Measurements from ENCODE around the gene FAAH.

Gene FAAH

GRCh38 chr1:46451948-46452930 is 58.1 kb downstream of the FAAH start:
- no peak for DNase-seq

- DNase-seq = no peak
Measured at GRCh38 chr1:46452931-46453325, 58.8 kb downstream of the FAAH start.

DNA sequence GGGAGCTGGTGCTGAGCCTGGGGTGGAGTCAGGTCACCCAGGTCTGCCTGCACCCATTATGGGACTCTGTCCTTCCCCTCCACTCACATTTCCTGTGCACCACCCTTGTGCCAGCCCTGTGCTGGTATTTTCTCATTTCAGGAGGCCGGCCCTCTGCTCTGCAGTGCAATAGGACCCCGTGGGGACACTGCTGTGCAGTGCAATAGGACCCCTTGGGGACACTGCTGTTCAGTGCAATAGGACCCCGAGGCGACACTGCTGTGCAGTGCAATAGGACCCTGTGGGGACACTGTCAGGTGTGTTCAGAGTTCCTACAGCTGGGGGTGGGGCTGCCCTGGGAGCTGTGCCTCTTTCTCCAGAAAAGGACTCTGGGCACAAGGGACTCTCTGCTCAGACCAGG is 59.3 kb downstream of the FAAH start:
- no peak for DNase-seq

DNA sequence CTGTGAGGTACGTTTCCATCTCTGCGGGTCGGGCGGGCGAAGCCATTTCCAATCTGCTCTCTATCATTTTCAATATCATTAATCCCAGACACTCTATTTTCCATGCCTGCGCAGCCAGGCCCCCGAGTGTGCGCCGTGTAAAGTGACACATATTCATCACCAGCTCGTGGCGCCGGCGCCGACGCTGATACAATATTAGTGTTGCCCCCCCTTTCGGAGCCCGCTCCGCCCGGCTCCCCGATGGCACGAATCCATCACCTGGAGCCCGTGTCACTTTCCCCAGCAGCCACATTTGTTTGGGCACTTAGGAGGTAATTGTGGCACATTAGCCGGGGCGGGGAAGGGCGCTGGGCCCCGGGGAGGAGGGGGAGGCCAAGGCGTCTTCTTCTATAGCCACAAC is 61.8 kb downstream of the FAAH start:
- no peak for DNase-seq

GRCh38 chr1:46456411-46456963 is 62.4 kb downstream of the FAAH start:
- DNase-seq = no peak

- DNase-seq = no peak
Measured at GRCh38 chr1:46457178-46457577, 63.1 kb downstream of the FAAH start.

DNA sequence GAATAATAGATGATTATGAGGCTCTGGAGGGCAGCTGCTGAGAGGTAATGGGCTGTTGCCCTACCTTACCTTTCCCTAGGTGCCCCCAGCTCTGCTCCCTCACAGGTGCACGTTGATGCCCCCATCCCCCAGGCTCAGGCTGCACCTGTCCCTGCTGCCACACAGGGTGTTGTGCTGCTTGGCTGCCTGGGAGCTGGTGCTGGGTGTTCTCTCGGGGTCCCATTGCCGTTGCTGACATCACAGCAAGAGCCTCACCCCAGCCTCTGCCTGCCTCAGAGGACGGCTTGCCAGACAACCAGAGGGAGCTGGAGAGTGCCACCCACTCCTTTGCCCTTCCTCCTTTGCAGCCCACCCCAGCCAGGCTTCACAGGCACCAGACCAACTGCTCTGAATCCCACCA is 64.1 kb downstream of the FAAH start:
- no peak for DNase-seq

DNA sequence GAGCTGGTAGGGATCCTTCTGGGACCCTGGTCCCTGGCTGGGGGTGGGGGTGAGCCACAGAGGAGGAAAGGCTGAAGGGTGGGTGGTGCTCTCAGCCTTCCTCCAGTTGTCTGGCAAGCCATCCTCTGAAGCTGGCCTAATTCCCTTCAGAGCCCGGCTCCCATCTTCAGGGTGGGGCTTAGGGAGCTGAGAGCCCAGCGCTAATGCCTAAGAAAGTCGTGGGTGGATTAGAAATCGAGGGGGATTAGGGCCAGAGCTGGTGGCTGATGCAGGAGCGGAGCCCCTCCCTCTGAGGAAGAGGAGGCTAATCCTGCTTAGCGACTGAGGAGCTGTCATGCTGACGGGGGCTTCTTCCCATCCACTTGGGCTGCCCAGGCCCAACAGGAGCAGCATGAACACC is 64.7 kb downstream of the FAAH start:
- DNase-seq = no peak

DNA sequence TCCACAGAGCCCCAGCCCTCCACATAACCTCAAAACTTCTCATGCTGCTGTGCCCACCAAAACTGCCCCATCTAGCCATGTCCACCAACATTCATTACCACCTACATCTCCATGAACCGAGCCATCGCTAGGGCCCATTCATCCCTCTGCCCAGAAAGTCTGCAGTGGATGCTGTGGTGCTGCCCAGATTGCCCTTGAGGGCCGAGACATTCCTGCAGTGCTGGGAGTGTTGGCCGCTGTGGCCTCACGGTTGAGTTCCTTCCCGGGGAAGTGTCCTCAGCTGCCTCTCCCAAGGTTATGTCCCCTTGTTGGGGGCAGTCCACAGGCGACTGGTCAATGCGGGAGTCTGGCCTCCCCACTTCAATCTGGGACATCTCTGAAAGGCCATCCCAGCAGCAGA is 65.2 kb downstream of the FAAH start:
- DNase-seq = no peak

DNA sequence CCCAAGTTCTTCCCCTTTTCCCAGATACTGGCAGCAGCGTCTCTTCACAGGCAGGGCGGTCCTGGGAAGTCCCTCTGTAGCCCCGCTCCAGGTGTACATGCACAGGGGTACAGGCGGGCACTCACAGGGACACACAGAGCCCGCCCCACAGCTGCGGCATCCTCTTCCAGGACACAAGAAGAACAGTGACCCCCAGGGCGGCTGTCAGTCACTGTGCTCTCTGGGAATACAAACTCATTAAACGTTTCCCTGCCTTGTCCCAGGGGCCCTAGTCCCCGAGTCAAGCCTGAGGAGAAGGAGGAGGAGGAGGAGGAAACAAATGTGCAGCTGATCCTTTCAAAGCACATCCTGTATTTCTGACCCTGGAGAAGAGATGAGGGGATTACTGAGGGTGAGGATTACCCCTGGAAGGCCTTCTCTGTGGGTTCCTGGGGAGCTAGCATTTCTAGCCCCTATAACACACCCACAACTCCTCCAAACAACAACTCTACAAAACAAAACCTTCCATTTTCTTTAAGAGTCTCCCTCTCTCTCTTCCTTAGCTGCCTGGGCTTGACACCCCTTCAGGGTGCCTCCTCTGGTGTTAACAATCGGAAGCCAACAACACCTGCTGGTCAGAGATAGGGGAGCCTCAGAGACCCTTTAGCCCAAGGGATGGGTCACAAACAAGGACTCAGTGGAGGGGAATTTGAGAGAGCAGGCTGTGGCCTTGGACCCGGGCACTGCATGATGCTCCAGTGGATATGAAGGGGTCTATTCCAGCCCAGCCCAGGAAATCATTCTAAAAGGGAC is 67.1 kb downstream of the FAAH start:
- DNase-seq = no peak

DNA sequence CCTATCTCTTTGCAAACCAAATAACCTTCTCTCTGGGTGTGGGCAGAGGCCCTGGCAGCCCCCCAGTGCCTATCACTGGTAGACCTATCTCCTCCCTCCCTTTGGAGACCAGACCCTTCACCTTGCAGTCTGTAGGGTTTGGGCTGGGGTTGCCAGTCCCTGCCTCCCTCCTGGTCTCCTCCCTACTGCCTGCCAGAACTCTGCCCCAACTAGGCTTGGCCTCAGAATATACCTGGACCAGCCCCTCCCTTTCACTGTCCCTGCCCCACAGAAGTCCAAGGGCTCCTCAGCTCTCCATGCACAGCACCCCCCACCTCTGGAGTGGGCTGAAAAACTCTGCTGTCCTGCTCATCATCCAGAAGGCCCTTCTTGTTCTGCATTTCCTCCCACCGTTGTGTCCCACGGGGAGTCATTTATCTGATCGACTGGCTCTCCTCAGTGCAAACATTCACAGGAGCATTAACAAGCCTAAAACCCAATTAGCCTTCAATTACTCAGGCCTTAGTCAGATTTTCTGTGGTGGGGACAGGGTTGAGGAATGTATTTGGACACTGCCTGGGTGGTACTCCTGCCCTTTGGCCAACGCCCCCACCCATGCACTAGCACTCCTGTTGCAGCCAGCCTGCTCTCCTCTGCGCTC is 67.8 kb downstream of the FAAH start:
- DNase-seq = no peak

Data from midbrain (tissue), 1 donor.